GM21717 (cell line): Measurements from ENCODE around the gene TDRD10.
"Not testable (repeated sequence)": the region's sequence is repeated elsewhere in the genome, so short reads cannot be mapped to it uniquely, and the experiment has no call there.

Experiments
- ATAC-seq: cut with Tn5 transposase; IDR thresholded peaks from one replicate; pipeline ENCODE4 v1.9.1; 2021; ENCODE audit warnings: mild to moderate bottlenecking, moderate library complexity; ENCODE audit not compliant: unreplicated experiment

Gene TDRD10

DNA sequence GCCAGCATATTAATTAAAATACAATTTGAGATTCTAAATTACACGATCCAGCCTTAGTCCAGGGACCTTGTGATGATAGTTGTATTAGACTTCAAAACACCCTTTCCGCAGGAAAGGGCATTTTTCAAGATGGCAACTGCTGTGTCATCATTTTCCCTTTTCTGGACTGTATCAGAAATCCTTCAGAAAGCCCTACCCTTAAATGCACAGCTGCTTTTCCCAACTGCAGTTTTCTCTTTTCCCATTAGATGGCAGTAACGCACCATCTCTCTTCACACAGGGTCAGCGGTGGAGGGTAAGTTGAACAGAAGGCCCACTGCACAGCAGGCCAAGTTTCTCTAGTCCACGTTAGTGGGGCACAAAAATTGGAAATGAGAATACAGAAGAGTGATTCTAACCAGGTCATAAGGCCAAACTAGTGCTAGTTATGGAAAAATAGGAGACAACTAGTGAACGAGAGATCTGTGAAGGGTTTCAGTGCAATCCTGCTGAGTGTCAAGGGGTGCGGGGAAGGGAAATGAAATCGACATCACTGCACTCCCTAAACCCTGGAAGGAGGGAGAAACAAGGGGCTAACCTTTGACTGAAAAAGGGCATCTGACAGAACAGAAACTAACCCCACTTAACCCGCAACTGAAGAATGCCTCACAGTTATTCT is 22.1 kb upstream of the TDRD10 start:
- no peak for ATAC-seq

DNA sequence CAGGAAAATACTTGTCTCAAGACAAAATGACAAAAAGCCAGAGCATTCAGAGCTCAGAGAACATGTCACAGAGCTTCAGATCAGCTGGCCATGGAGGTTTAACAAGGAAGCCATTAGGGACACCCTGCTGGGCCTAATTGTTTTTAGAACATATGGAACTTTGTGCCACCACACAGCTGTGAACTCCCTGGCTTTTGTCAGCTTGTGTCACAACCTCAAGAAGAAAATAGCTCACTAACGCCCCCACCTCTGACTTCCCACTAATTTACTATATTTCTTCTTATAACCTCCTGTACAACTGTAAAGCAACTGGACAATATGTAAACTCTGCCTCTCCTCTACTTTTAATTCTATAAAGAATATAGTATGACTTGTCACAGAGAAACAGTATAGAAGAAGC is 21.0 kb upstream of the TDRD10 start:
- ATAC-seq, result no peak

DNA sequence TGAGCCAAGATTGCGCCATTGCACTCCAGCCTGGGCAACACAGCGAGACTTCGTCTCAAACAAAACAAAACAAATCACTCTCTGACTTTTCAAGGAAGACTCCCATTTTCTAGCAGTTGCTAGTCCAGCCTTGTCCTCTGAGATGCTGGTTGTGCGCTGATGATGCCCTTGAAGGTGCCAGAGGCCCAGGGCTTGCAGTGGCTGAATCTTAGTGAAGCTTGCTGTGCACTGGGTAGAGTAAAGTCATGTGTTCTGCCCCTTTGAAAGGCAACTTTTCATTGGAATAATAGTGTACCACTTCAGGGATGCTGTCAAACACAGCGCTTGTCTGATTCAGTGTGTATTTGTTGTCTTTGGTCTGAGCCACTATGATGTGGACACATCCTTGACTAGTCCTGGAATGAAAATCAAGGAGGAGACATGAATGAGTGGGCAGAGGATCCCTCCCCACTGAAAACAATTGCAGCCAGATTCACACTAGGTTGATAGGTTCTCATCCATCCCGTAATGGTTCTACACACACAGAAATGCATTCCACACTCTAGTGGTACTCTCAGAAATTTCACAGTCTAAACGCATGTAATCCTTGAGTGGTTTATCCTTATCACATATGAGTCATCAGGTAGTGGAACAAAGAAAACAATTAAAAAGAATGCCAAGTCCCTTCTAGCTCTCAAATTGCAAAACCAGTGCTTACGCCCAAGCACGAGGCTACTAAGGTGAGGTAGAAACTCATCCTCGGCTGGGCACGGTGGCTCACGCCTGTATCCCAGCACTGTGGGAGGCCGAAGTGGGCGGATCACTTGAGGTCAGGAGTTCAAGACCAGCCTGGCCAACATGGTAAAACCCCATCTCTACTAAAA is 17.8 kb upstream of the TDRD10 start:
- no peak for ATAC-seq

DNA sequence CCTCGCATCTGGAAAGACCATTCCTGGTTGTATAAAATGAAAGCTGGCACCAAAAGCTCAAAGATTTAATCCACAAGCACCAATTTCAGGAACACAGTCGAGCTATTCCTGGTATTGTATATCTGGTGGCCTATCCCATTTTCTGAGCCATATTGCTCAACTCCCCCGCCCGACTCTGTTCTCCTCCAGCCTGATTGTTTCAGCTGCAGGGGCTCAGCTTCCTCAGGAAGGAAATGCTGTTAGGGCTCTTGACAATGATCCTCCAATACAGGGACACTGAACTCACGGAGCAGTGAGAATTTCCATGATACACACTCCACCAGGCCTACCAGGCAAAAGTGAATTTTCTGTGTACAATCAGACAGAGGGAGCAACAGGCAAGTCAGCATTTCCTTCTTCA is 16.9 kb upstream of the TDRD10 start:
- ATAC-seq, result no peak

DNA sequence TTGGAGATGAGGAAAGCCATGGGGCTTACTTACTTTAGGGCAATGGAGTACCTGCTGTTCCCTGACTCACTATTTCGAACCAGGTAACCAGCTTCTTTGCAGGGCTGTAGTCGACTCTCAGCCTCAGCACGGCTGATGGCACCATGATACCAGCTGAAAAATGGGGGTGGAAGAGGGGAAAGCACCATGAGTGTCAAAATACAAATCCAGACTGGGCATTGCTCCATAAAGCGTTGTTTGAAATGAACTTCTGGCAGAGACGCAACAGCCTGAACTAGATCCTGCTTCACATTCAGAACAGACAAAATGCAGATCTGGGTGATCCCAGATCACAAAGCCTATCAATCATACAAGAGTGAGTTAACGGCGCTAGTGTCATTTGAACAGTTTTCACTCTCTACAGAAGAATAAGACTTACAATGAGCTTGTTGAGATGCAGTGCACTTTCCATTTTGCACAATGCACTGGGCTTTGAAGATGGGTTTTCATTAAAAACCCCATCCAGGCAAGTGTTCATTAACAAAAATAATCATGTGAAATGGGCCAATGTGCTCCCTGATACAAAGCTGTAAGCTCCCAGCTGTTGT is 16.0 kb upstream of the TDRD10 start:
- no peak for ATAC-seq

DNA sequence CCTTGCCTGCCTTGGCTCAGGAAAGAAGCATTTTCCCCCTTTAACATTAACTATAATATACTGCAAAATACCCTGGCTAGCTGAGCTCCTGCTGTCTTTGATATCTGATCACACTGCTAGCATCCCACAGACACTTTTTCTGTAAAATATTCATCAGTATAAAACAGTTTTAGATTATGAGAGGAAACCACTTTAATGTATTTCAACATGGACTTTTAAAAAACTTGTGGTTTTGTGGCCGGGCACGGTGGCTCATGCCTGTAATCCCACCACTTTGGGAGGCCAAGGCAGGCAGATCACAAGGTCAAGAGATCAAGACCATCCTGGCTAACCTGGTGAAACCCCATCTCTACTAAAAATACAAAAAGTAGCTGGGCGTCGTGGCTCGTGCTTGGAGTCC is 15.3 kb upstream of the TDRD10 start:
- ATAC-seq, result not testable (repeated sequence)

DNA sequence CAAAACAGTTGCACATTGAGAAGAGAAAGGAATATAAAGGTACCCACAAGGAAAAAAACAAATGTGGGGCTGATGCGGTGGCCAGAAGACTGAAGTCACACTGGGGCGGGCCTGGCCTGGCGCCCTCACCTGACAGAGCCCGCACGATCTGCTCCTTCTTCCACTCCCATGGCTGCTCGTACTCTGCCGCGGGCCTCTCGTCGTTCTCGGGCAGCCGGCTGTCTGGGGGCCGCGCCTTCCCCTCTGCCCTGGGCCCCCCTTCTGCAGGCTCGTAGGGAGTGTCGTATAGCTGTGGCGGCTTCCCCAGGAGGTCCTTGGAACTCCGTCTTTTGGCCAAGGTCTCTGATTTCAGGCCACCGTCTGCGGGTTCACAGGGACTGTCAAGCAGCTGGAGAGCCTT is 13.1 kb upstream of the TDRD10 start:
- no peak for ATAC-seq

DNA sequence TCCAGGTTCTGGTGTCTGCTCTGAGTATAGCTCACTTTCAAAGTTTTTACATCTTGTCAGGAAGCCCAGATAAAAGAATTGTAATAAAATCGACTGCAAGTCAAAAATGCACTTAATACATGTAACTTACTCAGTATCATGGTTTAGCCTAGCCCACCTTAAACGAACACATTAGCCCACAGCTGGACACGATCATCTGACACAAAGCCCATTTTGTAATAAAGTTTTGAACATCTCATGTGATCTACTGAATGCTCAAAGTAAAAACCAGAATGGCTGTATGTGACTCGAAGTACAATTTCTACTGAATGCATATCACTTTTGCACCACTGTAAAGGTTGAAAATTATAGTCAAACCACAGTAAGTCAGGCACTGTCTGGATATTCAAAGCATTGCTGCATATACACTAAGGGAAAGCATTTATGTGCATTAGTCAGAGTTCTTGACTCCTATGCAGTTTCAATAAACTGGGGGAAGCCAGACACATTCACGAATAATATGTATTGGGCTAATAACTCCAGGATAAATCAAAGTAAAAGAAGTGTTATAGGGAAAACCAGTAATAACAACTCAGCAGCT is 12.2 kb upstream of the TDRD10 start:
- ATAC-seq, result no peak

DNA sequence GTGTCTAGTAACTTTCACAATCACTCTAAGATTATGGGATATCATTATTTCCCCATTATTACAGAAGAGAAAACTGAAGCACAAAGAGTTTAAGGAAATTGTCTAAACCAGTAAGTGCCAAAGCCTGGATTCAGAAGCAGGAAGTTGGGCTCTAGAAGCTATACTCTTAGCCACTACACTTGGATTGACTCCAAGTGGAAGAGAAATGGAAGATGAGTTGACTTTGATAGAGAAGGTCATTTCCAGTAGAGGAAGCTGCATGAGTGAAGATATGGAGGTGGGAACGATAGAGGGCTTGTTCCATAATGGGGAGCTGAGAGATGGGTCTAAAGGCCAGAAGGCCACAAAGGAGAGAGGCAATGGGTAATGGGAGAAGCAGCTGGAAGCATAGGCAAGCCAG is 11.7 kb upstream of the TDRD10 start:
- ATAC-seq, result no peak

DNA sequence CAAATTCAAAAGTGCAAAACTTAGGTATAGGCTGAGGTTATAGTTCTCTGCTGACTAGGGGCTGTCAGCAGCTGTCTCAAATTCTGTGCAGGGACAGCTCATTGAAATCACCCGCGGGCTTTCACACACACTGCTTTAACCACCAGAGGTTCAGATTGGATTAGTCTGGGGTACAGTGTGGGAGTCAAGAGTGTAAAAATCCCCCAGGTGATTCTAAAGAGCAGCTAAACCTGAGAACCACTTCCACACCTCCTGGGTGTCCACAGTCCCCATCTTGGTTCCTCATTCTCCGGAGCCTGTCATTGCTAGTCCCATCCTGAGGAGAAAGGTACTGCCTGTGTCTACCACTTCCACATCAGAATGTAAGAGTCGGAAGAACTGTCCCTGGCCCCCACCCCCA is 9.9 kb upstream of the TDRD10 start:
- ATAC-seq, result no peak

DNA sequence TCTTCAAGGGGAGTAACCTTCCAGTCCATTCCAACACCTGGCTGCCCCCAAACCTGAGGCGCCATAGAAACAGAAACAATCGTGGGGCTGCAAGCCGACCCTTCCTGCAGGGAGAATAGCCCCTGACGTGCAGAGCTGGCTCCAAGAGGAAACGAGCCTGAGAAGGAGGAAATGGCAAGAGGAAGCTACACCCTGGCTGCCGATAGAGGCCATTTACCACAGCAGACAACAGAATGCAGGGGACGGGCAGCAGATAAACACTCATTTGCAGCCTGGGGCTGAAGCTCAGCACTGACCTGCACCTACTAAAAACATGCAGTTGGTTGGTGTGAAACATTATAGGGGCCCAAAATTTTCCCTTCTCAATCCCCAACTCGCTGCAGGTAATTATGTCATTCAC is 8.7 kb upstream of the TDRD10 start:
- ATAC-seq, result no peak

DNA sequence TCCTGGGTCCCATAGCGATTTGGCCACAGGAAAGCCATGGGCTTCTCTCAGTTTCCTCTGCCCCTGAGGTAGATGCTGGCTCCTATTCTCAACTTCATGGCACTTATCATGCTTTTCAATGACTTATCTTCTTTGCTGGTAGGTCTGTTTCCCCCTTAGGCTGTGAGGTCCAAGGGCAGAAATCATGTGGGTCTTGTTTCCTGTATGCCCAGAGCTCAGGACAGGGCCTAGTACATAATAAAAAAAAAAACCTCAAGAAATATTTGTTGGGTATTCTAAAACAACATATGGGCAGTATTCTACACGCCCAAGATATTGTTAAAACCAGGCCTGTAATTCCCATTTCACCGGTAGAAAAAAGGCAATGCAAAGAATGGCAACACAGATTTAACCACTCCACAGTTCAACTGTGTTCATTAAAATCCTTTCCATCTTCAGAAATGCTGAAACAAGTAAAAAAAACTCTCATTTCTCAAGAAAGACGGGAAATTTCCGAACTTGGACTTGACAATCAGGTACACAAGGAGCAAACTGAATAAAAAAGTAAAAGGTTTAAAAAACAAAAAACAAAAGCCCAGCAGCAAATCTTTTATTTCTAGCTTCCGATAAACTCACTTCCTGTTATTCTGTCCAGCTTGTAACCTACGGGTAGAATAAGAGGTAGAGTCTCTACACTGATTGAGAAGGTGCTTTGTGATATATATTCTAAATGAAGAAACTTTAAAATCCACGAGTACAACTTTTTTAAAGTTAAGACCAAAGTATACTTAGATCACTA is 6.3 kb upstream of the TDRD10 start:
- ATAC-seq, result no peak

DNA sequence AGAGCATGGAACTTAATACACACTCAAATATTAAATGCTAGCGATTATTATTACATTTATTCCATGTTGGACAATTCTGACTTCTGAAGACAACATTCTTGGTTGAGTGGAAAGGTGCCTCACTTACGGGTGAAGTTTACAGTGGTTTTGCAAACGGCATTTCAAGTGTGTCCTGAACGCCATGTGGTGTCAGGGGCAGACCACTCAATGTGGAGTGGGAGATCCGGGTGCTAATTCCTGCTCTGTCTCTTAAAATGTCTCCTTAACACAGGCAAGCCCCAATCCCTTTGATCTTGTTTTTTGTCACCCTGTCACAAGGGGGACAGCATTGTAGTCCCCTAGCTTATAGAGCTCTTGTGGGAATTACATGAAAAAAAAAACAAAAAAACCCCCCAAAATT is 5.6 kb upstream of the TDRD10 start:
- ATAC-seq, result no peak

DNA sequence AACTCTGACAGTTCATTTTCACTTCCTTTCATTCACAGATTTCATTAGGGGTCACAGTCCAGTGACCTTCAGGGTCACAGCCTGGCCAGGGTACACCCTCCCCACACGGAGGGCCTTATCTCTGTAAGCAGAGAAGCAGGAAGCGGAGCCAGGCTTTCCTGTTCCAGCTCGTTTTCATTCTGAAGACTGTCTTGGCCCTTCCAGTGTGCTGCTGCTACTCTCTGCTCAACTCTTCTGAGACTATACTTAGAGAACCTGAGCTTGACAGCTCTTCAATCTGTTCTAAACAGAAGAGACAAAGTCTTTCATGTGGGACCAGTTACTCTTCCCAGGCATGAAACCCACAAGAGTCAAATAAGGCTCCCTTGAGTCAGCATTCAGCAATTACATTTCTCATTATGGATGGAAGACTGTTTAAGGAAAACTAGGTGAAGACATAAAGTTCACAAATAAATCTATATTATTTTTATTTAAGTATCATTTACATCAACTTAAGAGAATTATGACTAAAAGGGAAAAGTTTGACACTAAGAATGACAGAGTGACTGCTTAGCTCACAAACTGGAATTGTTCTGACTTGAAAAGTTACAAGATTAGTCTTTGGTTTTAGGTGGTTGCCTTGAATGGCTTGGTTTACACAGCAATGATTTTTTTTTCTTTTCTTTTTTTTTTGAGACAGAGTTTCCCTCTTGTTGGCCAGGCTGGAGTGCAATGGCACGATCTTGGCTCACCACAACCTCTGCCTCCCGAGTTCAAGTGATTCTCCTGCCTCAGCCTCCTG is 4.8 kb upstream of the TDRD10 start:
- ATAC-seq, result no peak

DNA sequence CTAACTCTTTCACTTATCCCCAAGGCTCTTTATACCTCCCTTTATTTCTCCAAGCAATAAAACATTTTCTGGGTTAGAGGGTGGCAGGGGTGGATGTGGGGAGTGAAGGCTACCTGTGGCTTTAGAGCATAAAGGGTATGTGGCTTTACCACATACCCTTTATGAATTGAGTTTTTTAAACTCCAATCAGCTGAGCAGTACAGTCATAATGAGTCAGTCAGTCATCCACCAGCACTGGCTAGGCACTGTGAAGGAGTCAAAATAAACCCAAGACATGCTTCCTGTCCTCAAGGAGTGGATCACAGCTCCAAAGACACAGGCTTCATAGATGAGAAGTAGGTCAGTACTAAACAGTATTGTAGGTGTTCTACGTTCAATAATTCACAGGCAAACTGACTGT is 2.6 kb upstream of the TDRD10 start:
- ATAC-seq, result no peak

DNA sequence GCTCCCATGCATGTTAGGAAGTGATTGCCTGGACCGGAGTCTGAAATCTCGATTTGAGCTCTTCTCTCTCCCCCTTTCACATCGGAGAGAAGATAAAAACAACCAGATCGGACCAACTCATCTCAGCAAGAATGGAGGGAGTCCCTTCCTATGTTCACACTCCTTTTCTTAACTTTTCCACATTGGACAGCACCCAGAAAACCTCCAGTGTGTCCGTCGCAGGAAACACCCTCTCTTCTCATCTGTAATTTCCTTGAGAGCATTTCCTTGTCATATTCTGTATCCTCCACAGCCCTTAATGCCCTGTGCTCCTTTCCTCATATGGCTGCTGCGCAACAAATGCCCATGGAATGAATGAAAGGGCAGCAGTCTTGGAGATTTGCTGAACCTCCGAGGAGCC is 1.5 kb upstream of the TDRD10 start:
- no peak for ATAC-seq

DNA sequence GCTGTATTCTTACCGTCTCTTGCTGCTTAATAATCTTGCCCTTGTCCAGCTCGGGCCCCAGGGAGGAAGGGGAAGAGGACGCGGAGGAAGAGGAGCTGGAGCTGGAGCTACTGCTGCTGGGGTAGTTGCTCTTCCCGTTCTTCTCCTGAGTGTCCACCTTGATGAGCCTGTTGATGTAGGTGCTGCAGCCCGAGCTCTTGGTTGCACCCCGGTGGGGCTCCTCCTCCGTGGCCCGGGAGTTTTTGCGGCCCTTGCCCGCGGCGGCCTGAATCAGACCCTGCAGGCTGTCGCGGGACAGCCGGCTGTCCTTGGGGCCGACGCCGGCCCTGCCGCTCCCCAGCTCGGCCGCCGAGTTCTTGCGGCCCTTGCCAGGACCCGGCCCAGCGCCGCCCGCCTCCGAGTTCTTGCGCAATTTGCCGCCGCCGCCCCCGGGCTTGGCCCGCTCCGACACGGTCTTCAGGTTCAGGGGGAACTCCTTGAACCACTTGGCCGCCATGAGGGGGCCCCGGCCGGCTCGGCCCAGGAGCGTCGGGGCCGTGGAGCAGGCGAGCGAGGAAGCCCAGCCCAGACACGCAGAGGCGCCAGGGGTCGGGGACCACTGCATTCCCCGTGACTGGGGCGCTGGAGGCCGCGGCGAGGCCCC is 475 bp upstream of the TDRD10 start:
- ATAC-seq, result no peak

DNA sequence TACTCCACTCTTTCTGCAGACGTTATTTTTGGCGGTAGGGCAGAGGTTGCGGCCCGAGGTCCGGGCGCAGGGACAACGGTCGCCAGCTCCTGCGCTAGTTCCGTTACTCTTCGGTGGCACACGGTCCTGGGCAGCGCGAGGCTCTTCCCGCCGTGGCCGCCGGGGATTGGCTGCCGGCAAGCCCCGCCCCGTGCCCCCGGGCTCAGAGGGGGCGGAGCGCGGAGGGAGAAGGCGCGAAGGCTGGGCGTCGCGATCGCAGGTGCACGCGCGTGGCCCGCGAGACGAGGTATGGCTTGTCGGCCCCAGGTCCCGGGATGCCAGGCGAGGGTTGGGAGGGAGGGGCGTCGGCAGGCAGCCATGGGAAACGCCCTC is 711 bp downstream of the TDRD10 start:
- no peak for ATAC-seq

DNA sequence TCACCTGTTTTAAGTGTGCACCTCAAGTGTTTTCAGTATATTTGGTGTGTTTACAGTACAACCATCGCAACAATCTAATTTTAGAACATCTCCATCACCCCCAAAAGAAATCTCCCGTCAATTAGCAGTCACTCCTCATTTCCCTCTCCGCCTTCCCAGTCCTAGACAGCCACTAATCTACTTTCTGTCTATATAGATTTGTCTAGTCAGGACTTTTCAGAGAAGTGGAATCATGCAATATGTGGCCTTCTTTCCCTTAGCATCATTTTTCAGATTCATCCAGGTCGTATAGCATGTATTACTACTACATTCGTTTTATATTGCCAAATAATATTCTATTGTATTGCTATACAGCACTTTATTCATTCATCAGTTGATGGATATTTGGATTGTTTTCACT is 1.9 kb downstream of the TDRD10 start:
- ATAC-seq, result no peak

DNA sequence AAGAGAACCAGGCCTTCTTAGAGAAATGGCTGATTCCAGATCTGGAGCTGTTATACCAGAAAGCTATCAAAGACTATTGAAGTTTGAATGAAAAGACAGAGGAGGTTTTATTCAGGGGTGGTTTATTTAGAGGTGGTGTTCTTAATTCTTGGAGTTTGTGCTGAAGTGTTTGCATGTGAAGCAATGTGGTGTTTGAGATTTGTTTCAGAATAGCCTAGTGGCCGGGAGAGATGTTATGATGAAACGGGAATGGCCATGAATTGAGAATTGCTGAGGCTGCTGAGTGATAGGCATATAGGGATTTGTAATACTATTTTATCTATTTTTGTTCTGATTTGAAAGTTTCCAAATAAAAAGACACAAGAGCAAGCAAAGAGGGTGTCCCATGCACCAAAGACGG is 10.7 kb downstream of the TDRD10 start:
- no peak for ATAC-seq
